ENCODE measurements around the gene ZNF662.

DNA sequence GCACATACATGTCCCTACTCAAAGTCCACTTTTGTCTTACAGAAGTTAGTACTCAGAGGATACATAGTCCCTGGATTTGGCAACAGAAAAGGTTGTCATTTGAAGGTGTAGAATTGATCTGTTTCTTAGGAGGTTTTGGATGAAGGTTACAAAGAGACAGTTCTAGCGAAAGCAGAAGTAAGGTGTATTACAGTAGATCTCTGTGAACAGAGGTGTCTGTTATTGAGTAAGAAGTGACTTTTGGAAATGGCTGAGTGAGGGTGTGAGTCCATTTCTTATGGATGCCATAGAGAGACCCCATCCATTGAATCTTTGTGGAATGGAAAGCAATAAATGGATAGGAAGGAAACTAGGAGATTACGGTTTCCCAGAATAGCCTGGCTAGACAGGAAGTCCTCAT lies 5.6 kb downstream of the ZNF662 start:
- TF ChIP-seq CTCF (IDR thresholded peaks at IDR 0.05) = no peak
- no peak for TF ChIP-seq POLR2A (IDR thresholded peaks at IDR 0.05)

Data from esophagus squamous epithelium (tissue), 4 donors.